AG09319 (cell line): ENCODE results near the gene MRE11.

Experiments
- DNase-seq: peaks from one replicate; pipeline ENCODE4 v3.0.0-alpha.2; 2010; ENCODE audit warnings: low read depth; ENCODE audit errors: extremely low read depth
- CTCF ChIP-seq: IDR thresholded peaks from 2 replicates; pipeline ENCODE4 v1.5.1; 2011; ENCODE audit warnings: low read depth, mild to moderate bottlenecking, inconsistent platforms, low read length, moderate library complexity

MRE11 gene

GRCh38 chr11:94532211-94532610 is 38.6 kb upstream of the MRE11 start:
- no peak for TF ChIP-seq CTCF
- no peak for DNase-seq

GRCh38 chr11:94528551-94528950 is 34.9 kb upstream of the MRE11 start:
- no peak for TF ChIP-seq CTCF
- no peak for DNase-seq

- DNase-seq = no peak
- no peak for TF ChIP-seq CTCF
Measured at GRCh38 chr11:94526645-94527438, 33.2 kb upstream of the MRE11 start.

- no peak for DNase-seq
- no peak for TF ChIP-seq CTCF
Measured at GRCh38 chr11:94525546-94526324, 32.1 kb upstream of the MRE11 start.

- no peak for TF ChIP-seq CTCF
- no peak for DNase-seq
Measured at GRCh38 chr11:94524341-94524740, 30.7 kb upstream of the MRE11 start.

- no peak for DNase-seq
- TF ChIP-seq CTCF = peak; percentile 23
Measured at GRCh38 chr11:94521684-94522083, 28.0 kb upstream of the MRE11 start.

GRCh38 chr11:94519478-94520084 is 25.9 kb upstream of the MRE11 start:
- TF ChIP-seq CTCF = peak; percentile 61
- no peak for DNase-seq
